GM19463 (cell line): Measurements from ENCODE around the gene PIEZO2.

Experiments
- ATAC-seq: cut with Tn5 transposase; IDR thresholded peaks from one replicate; pipeline ENCODE4 v1.9.1; 2021; ENCODE audit warnings: mild to moderate bottlenecking, moderate library complexity; ENCODE audit not compliant: unreplicated experiment

Gene PIEZO2

DNA sequence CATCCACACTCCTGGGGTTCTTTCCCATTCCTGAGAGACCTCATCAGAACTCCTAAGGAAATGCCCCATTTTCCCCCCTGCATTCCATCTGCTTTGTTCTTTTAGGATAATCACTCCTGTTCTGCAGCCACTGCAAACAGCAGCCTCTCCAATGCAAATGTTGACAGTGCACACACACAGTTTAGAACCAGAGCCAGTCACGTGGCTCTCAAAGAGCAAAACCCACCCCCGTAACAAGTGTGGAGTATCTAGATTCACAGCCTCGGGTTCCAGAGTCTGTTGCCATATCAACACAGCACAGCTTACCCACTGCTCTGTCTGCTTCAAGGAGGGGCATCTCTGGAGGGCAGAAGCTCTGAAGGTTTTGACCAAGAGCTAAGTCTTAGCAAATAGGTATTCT lies 443.6 kb downstream of the PIEZO2 start:
- no peak for ATAC-seq

- ATAC-seq, result no peak
These were observed 444.1 kb downstream of the PIEZO2 start for GRCh38 chr18:10705291-10705690.

DNA sequence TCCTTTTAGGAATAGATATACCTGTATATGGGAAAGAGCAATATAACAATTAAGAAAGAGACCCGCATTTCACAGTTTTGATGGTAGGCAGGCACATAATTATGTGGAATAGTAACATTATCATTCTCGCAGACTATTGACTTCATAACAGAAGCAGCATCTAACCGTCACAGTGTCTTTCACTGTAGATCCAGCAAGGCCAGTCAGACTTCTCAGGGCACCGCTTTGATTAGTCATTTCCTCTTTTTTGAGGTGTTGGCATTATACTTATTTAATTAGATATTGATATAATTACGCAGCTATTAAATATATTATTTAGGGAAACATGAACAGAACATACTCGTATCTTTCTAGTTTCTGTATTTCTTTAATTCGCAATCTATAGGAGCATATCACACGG lies 447.2 kb downstream of the PIEZO2 start:
- no peak for ATAC-seq

DNA sequence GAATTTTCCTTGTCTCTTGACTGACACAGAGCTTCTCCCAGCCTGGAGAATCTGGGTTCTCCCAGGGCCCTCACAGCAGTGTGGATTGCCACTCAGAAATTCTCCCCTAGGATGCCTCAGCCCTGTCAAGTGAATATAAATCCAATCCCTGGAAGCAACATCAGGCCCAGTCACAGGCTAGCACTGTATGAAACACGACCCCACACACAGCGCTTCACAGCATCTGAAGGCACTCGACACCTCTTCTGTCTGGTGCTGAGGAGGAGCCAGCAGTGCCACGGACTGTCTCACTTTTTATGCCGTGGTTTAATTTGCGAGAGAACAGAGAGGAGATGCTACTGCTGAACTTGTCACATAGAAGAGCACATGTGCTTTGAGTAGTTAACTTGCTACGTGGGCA lies 459.0 kb downstream of the PIEZO2 start:
- no peak for ATAC-seq

GRCh38 chr18:10690035-10690329 lies 459.4 kb downstream of the PIEZO2 start:
- ATAC-seq, result no peak

DNA sequence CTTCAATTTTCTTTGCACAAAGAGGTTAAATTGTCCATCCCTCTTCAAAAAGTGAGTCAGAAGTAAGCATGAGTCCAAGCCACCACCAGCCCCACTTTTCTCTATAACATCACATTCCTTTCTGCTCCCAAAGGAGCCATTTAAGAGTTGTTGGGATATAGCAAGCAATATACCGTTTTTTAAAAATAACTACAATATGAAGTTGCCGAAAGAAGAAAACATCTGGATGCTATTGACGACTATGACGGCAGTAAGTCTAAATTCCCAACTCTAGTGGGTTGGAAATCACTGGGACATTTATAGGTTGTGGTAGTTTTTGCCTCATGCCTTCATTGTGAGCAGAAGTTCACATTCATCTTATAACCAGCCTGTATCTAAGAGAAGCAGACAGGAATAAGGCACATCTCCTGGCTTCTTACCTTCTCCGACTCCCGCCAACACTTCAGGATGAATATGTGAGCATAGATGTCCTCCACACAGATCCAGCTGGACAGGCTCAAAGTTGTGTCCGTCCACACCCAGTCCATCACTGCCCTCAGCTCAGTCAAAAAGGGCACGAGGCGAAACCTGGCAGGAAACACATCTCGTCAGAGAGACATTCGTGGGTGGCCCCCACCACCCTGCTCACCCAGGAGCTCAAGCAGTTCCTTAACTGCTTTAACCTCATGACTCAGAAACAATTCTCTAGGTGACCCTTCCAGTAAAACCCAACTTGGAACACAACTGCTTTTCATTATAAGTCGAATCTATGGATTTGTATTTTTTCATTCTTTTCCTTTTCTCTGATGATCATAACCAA lies 459.9 kb downstream of the PIEZO2 start:
- ATAC-seq, result no peak

DNA sequence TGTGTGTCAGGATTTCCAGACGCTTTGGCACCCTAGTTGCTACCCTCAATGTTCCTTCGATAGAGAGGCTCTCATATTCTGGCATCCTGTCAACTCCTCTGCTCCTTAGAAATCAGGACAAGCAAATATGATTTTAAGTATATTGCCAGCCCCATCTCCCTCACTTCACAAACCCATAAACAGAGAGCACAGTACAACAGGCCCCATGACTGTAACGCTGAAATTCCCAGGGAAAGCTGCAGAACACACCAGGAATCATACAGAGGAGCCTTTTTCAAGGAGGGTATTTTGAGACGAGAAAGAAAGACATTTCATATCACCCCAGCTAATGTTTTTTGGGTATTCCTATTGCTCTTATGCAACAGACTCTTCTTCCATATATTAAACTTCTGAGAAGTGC lies 460.6 kb downstream of the PIEZO2 start:
- ATAC-seq, result no peak

DNA sequence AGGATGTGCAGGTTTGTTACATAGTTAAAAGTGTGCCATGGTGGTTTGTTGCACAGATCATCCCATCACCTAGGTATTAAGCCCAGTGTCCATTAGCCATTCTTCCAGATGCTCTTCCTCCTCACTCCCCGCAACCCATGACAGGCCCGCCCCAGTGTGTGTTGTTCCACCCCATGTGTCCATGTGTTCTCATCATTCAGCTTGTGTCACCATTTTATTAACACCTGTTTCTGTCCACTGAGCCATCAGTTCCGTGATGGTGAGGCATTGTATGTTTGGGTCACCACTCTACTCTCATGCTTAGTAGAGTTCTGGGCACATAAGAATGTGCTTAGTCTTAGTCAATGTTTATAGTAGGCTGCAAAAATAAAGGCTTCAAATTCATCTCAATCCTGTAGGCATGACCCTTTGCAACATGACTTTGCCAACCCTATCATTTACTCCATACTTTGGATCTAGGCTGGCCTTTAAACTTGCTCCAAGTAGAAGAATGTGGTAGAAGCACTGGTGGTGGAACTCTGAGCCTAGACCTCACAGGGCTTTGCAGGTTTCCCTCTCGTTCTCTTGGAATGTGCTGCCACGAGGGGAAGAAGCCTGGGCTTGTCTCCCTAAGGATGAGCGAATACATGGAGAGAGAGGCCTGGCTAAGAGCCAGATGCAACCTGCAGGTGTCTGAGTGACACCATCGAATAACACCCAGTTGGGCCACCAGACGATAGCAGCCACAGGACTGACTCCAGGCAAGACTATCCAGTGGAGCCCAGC lies 462.0 kb downstream of the PIEZO2 start:
- ATAC-seq, result no peak

DNA sequence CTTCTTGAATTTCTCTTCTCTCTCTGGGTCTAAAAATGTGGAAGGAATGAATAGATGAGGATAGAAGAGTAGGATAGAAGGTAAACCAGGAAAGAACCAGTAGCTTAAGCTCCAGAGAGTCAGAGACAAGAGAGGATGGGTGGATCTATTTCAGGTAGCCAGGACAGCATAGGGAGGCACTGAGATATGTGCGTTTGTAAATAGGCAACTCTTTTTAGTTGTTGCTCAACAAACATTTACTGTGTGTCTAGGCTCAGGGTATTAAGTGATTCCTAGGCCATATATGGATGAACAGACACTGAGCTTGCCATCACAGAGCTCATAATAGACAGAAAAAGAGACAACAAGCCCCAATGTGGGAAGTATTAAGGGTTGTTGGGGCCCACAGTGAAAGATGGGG lies 463.1 kb downstream of the PIEZO2 start:
- ATAC-seq, result no peak

DNA sequence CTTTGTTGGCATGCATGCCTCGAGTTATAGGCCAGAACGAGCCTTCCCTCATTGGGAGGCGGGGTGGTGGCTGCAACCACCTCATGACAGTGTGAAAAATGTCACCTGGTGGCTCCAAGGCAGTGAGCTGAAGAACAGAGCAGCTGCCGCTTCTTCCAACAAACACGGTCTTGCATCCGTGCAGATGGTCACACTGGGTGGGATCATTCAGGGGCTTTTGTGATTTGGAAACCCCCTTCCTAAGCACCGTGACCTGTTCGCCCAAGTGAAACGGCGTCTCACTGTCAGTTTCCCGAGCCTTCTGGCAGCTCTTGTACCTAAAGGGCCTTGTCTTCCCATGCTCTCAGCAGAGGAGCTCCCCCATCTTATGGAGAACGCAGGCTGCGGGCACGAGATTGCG lies 463.9 kb downstream of the PIEZO2 start:
- no peak for ATAC-seq

GRCh38 chr18:10682368-10682714 lies 467.0 kb downstream of the PIEZO2 start:
- ATAC-seq, result no peak

DNA sequence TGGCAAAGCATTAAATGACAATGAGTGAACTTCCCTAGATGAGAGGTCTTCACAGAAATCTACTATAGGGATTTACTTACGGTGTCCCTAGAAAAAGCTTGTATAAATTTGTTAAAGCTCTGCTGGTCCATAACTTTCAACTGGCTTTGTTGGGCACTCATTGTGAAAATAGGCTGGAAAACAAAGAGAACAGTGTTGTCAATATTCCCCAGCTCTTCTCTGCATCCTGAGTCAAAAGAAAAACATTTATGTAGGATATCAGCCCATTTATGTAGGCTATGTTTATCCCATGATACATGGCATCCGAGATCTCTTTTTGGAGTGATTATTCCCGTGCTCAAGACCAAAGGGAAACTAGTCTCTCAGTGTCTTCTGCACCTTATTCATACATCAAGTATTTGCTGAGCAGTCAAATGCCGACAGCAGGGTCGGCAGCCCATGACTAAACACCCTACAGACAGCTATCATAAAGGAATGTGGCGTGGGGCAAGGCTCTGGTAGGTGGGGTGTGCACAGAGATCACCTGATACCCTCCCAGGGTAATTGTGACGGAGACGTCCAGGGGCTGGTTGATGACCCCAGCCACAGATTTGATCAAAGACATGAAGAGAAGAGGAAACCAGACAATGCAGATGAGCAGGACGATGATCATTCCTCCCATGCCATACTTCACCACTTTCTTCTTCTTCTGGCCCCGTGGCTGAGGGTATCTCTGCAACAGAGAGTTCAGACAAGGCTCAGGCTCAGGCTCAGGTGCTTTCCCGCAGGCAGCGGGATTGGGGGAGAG lies 467.6 kb downstream of the PIEZO2 start:
- ATAC-seq, result no peak

- no peak for ATAC-seq
These were observed 469.1 kb downstream of the PIEZO2 start for GRCh38 chr18:10680271-10680596.

GRCh38 chr18:10679557-10680270 lies 469.7 kb downstream of the PIEZO2 start:
- no peak for ATAC-seq

GRCh38 chr18:10671441-10671840 lies 477.9 kb downstream of the PIEZO2 start:
- no peak for ATAC-seq

- ATAC-seq, result no peak
These were observed 478.5 kb downstream of the PIEZO2 start for GRCh38 chr18:10670856-10671255.

DNA sequence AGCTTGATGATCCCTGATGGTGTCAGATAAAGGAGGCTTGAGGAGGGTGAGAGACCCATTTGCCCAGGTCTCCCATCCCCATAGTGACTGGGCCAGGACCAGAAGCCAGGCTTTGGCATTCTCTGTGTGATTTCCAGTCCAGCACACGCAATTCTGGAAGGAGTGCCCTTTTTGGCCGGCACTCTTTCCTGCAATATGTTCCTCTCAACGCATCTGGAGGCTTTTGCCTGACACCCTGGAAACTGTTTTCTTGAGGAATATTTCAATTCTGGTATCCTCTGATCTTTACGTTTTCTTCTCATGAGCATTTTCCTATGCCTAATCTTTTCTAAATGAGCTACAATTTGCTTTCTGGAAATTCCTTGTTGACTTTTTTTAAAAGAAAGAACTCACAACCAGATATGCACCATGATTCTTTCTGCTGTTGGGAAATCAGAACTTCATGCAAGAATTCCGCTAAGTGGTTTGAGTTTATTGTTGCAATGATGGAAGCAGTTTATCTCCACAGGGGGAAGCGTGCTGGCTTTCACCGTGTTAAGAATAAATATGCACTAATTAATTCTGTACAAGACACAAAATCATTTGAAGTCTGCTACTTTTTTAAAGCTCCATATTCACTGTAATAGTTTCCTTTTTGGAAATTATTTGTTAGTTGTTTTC lies 479.8 kb downstream of the PIEZO2 start:
- ATAC-seq, result no peak

DNA sequence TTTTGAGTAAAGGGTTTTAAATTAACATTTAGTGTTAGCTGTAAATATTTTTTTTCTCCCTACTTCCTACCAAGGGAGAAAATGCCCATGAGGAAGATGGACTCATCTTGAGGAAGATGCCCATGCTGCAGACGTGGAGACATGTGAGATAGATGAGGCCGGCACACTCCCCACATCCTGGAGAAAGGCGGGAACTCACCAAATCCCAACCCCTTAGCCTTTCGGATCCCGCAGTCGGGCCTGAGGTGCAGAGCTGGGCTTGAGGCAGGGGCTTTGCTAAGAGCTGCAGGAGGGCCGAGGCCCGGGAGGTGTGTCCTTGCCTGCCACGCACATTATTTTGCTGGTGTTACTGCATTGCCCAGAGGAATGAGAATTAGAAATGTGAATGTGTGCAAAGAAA lies 485.6 kb downstream of the PIEZO2 start:
- ATAC-seq, result no peak

DNA sequence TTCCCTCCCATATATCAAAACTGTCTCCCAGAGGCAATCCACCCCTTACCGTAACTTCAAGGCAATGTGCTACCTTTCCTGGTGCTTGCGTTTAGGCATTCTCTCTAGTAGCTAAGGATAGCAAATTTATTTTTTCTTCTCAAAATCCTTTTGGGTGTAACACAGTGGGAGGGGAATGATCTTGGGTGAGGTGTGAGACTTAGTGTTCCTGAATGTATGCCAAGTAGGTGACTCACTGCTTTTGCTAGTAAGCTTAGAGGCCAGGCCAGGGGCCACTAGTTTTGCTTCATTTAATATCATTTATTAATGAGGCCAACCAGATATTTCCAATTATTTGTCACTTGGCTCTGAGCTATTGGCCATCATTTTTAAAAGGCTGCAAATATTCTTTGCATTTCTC lies 488.1 kb downstream of the PIEZO2 start:
- ATAC-seq, result no peak

DNA sequence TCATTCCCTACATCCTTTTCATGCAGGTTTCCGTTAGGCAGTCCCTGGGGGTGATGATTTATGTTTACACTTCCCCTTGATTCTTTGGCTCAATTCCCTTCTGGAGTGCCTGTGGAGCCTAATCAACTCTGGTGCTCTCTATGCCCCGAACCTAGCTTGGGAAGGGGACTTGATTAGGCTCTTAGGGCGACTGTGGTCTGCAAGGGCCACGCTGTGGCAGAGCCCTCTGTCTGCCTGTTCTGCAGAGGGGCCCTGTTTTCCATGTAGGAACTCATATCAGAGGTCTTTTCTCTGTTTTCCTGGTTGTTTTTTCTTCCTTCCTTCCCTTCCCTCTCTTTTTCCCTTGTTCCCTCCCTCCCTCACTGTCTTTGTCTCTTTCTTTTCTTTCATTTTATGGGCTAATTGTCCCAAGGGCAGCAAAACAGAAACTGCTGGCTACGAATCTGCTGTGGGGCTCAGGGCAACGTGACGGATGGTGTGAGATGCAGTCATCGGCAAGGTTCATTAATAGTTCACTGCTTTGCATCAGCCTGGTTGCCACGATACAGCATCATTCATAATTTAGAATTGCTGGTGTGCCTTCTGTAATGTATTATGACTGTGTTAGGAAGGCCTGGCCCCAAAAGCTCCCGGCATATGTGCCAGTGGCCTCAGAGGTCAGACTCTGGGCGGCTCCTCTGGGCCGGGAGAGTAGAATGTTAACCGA lies 489.0 kb downstream of the PIEZO2 start:
- ATAC-seq, result no peak
